HS-5 (cell line): Measurements from ENCODE around the gene CRYAB.
"Not testable (repeated sequence)": the region's sequence is repeated elsewhere in the genome, so short reads cannot be mapped to it uniquely, and the experiment has no call there.

Source experiments
- DNase-seq: peaks from one replicate; pipeline ENCODE4 v3.0.0-alpha.2; 2012; ENCODE audit warnings: low read depth

The CRYAB gene

GRCh38 chr11:111933176-111933575, 21.6 kb upstream of the CRYAB start:
- not testable (repeated sequence) for DNase-seq

GRCh38 chr11:111932611-111932950, 21.0 kb upstream of the CRYAB start:
- no peak for DNase-seq

- no peak for DNase-seq
Observed at GRCh38 chr11:111930472-111930871, 18.9 kb upstream of the CRYAB start.

GRCh38 chr11:111926505-111927391, 15.2 kb upstream of the CRYAB start:
- peak; percentile 79 for DNase-seq

GRCh38 chr11:111925953-111926352, 14.4 kb upstream of the CRYAB start:
- no peak for DNase-seq

GRCh38 chr11:111923951-111924350, 12.4 kb upstream of the CRYAB start:
- no peak for DNase-seq

- DNase-seq = no peak
Observed at GRCh38 chr11:111923351-111923788, 11.8 kb upstream of the CRYAB start.

- DNase-seq = no peak
Observed at GRCh38 chr11:111922803-111923202, 11.2 kb upstream of the CRYAB start.

- DNase-seq = no peak
Observed at GRCh38 chr11:111921541-111922230, 10.1 kb upstream of the CRYAB start.

GRCh38 chr11:111920908-111921307, 9.3 kb upstream of the CRYAB start:
- DNase-seq = no peak

GRCh38 chr11:111918390-111919256, 7.1 kb upstream of the CRYAB start, which contains the start of gene C11orf52:
Gene C11orf52, plus strand, starts transcription at chr11:111918913. Its CDS starts 60 bp downstream, at chr11:111918973.
- DNase-seq = no peak

- no peak for DNase-seq
Observed at GRCh38 chr11:111917788-111918187, 6.2 kb upstream of the CRYAB start.

GRCh38 chr11:111917312-111917711, 5.7 kb upstream of the CRYAB start:
- DNase-seq = no peak

GRCh38 chr11:111916768-111917167, 5.2 kb upstream of the CRYAB start:
- DNase-seq = no peak

- no peak for DNase-seq
Observed at GRCh38 chr11:111913997-111914396, 2.4 kb upstream of the CRYAB start.

GRCh38 chr11:111913031-111913861, 1.7 kb upstream of the CRYAB start:
- DNase-seq = no peak

GRCh38 chr11:111912535-111912934, 965 bp upstream of the CRYAB start, which contains the start of gene HSPB2:
Gene HSPB2, plus strand, starts transcription at chr11:111912734. Its CDS starts 96 bp downstream, at chr11:111912830.
- DNase-seq = no peak

GRCh38 chr11:111910676-111911562, 651 bp downstream of the CRYAB start:
- no peak for DNase-seq

GRCh38 chr11:111909378-111909777, 2.2 kb downstream of the CRYAB start:
- DNase-seq = no peak

- DNase-seq = no peak
Observed at GRCh38 chr11:111908639-111909305, 2.8 kb downstream of the CRYAB start.
